ENCODE measurements around the gene NWD2. TPM values are rescaled to one million over a fixed set of nuclear protein-coding genes. Genes with fewer than 3 reads are reported as not detected.

The NWD2 gene
- polyA plus RNA-seq, 2 of the 4 experiments (the other 2 are of a cell fraction) = not detected

GRCh38 chr4:37486166-37486565 lies 241.6 kb downstream of the NWD2 start:
- FAIRE-seq (no peak), ATAC-seq (no peak), DNase-seq (ENCODE audit: low read depth in 1 of 2, low spot score in 1 of 2) (no peak)
- no peaks in the 10 kb centered on the region for H3K4me1 ChIP-seq
- CTCF ChIA-PET = no interaction called here
- no peak overlapping the region for H3K27ac ChIP-seq
- H3K4me2 ChIP-seq = no peak overlapping the region
- H3K9me3 ChIP-seq = no peaks in the 10 kb centered on the region
- TF ChIP-seq HOXA7 (CRISPR knock-in tag; IDR thresholded peaks at IDR 0.05) (no peak), CHD2 (IDR thresholded peaks at IDR 0.05; ENCODE audit: low read length, partially characterized antibody) (no peak), REST (IDR thresholded peaks at IDR 0.05) (no peak), MAFK (IDR thresholded peaks at IDR 0.05; ENCODE audit: partially characterized antibody) (no peak), POLR2A (IDR thresholded peaks at IDR 0.05; ENCODE audit: low read length) (no peak), HOXB5 (CRISPR knock-in tag; IDR thresholded peaks at IDR 0.05) (no peak)
- TF ChIP-seq, protein P1, sequence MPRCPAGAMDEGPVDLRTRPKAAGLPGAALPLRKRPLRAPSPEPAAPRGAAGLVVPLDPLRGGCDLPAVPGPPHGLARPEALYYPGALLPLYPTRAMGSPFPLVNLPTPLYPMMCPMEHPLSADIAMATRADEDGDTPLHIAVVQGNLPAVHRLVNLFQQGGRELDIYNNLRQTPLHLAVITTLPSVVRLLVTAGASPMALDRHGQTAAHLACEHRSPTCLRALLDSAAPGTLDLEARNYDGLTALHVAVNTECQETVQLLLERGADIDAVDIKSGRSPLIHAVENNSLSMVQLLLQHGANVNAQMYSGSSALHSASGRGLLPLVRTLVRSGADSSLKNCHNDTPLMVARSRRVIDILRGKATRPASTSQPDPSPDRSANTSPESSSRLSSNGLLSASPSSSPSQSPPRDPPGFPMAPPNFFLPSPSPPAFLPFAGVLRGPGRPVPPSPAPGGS (IDR thresholded peaks at IDR 0.05) = no peak
- POLR2A ChIA-PET = no interaction called here
- 22% methylated on average over 3 of the region's 3 CpGs for WGBS (ENCODE audit: missing lambda C conversion rate)
- H3K4me3 ChIP-seq = no peak overlapping the region

DNA sequence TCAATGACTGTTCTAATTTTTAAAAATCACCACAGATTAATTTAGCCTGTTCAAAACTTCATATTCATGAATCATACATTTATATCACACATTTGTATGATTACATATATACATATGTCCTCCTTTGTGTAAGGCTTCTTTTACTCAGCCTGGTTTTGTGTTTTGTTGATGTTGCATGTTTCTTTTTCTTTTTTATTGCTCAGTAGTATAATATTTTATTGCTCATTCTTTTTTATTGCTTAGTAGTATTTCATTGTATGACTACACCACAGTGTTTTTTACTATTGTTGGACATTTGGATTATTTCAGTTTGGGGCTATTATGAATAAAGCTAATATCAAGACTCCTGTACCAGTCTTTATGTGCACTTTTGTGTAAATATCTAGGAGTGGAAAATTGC lies 243.1 kb downstream of the NWD2 start:
- POLR2A ChIA-PET = no interaction called here
- CTCF ChIA-PET = interaction anchor here (0.5 kb wide), 1 partner anchor 729 kb away, joined by 3 read pairs; no protein-coding TSS in a partner anchor
- FAIRE-seq = no peak

More for the DNA sequence above, 243.1 kb downstream of the NWD2 start:
- Histone ChIP-seq H3K27ac (no peak overlapping the region), H3K4me2 (no peak overlapping the region), H3K9me3 (no peaks in the 10 kb centered on the region), H3K4me3 (no peak overlapping the region), H3K4me1 (no peaks in the 10 kb centered on the region)
- TF ChIP-seq NPAS2 (CRISPR knock-in tag; IDR thresholded peaks at IDR 0.05; ENCODE audit: borderline replicate concordance) (no peak), POLR2A (IDR thresholded peaks at IDR 0.05; ENCODE audit: low read length) (no peak), JUNB (IDR thresholded peaks at IDR 0.05) (no peak), FOSB (CRISPR knock-in tag; IDR thresholded peaks at IDR 0.05) (no peak), MAZ (IDR thresholded peaks at IDR 0.05; ENCODE audit: borderline replicate concordance, low read depth, low read length) (no peak), USF2 (IDR thresholded peaks at IDR 0.05) (no peak), RFX5 (IDR thresholded peaks at IDR 0.05) (no peak), TP53 (CRISPR knock-in tag; IDR thresholded peaks at IDR 0.05) (no peak), HEYL (CRISPR knock-in tag; IDR thresholded peaks at IDR 0.05) (no peak), KDM1A (IDR thresholded peaks at IDR 0.05; ENCODE audit: low read depth) (no peak), NR3C1 (IDR thresholded peaks at IDR 0.05) (no peak), NFE2L2 (conservative IDR thresholded peaks at IDR 0.05; ENCODE audit: low read length) (no peak), REST (IDR thresholded peaks at IDR 0.05) (no peak), CBX2 (IDR thresholded peaks at IDR 0.05; ENCODE audit: borderline replicate concordance, low read depth) (no peak), RCOR1 (IDR thresholded peaks at IDR 0.05; ENCODE audit: low read depth, low read length) (no peak), HMGXB4 (CRISPR knock-in tag; IDR thresholded peaks at IDR 0.05; ENCODE audit: borderline replicate concordance) (no peak)
- TF ChIP-seq, protein P1 (IDR thresholded peaks at IDR 0.05) = no peak
- TF ChIP-seq, protein P2, sequence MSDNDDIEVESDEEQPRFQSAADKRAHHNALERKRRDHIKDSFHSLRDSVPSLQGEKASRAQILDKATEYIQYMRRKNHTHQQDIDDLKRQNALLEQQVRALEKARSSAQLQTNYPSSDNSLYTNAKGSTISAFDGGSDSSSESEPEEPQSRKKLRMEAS (IDR thresholded peaks at IDR 0.05) = no peak
- ATAC-seq (no peak), DNase-seq (ENCODE audit: low read depth in 1 of 2, low spot score in 1 of 2) (no peak)

All from A549 (cell line).